GM21423 (cell line): ENCODE measurements around the gene TMED6.
"Not testable (repeated sequence)": the region's sequence is repeated elsewhere in the genome, so short reads cannot be mapped to it uniquely, and the experiment has no call there.

Experiments
- ATAC-seq: cut with Tn5 transposase; IDR thresholded peaks from one replicate; pipeline ENCODE4 v1.9.1; 2021; ENCODE audit warnings: mild to moderate bottlenecking, moderate library complexity; ENCODE audit not compliant: unreplicated experiment

TMED6 gene

DNA sequence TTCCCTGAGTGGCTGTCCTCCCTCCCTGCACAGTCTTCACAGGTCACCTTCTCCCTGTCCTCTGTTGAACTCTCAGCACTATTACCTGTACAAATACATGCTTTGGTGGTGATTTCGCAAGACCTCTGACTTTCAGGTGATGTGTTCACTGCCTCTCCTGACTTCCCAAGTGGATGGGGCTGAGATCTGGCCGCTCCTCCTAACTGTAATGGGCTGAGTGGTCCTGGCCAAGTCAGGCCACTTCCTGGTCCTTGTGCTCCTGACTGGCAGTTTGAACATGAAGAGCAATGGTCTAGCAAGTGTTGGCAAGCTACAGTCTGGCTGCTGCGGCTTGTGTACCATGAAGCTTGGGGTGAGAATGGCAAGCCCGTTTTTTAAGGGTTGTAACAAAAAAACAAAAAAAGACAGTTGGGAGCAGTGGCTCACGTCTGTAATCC, 11.7 kb upstream of the TMED6 start:
- ATAC-seq: no peak

DNA sequence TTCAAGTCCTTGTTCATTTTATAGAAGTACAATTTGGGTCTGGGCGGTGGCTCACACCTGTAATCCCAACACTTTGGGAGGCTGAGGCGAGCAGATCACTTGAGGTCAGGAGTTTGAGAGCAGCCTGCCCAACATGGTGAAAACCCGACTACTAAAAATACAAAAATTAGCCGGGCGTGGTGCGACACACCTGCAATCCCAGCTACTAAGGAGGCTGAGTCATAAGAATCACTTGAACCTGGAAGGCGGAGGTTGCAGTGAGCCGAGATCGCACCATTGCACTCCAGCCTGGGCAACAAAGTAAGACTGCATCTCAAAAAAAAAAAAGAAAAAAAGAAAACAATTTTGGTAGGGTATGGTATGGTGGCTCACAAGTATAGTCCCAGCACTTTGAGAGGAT, 8.5 kb upstream of the TMED6 start:
- not testable (repeated sequence) for ATAC-seq

DNA sequence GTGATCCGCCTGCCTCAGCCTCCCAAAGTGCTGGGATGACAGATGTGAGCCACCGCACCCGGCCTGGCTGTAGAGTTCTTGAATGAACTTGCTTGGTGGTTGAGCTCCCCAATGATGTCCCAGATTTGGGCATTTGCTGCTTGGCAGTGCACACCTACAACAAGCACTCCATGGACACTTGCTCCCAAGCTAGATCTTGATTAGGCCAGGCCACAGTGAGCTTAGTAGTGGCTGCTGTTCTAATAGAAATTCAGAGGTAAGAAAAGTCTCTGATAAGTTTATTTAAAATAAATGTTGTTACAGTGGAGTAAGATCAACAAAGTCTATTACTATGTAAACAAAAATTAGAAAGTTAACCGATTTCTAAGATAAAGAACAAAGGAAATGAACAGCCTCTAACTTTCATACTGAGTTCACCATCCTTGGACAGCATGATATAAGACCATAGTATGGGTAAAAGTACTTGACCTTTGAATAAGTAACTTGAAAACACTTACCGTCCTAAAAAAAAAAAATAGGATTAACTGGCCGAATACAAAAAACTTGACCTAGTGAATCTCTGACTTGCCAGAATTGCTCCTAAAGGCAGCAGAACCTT, 951 bp downstream of the TMED6 start:
- no peak for ATAC-seq

DNA sequence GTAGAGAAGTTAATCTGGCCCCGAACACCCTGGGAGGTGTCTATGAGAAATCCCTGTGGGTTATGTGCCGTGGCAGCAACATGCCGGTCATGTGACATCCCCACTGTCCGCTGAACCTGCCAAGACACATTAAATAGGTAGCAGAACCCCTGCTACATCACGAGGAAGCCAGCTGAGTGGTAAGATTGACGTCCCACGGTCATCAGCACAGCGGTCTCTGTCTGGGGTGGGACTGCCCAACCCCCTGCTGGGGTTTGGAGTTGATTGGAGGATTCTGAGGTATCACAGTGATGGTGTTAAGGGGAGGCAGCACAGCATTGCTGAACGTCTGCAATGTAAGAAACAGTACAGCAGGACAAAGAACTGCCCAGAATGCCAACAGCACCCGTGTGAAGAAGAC, 2.0 kb downstream of the TMED6 start:
- ATAC-seq: no peak

DNA sequence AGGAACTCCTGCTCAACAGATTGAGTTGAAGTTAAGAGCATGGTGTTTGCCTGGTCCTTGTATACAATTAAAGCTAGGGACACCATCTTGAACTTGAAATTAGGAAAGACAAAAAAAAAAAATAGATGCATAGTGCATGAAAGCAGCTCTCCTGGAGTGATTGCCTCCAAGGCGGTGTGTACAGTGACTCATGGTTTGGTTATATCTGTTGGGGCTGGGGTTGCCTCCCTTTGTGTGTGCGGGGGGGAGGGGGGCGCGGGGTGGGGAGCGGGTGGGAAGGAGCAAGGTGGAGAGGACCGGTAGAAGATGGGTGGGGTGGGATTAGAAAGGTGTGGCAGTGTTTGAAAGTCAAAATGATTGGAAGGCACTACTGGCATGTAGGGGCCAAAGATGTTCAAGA, 3.4 kb downstream of the TMED6 start:
- ATAC-seq: no peak

DNA sequence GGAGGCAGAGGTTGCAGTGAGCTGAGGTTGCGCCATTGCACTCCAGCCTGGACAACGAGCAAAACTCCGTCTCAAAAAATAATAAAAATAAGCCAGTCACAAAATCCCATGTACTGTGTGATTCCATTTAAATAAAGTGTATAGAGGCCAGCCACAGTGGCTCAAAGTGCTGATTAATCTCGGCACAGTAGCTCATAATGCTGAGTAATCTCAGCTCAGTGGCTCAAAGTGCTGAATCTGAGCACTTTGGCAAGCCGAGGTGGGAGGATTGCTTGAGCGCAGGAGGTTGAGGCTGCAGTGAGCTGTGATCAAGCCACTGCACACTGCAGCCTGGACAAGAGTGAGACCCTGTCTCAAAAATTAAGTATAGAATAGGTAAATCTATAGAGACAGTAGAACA, 4.9 kb downstream of the TMED6 start:
- ATAC-seq: no peak

DNA sequence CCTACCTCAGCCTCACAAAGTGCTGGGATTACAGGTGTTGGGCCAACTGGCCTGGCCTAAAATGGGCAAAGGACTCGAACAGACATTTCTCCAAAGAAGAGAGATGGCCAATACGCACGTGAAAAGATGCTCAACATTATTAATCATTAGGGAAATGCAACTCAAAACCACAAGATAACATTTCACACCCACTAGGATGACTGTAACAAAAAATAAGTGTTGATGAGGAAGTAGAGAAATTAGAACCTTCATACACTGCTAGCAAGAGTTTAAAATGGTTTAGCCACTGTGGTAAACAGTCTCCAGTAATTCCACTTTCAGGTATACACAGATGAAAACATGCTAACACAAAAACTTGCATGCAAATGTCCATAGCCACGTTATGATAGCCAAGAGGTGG, 5.7 kb downstream of the TMED6 start:
- no peak for ATAC-seq

DNA sequence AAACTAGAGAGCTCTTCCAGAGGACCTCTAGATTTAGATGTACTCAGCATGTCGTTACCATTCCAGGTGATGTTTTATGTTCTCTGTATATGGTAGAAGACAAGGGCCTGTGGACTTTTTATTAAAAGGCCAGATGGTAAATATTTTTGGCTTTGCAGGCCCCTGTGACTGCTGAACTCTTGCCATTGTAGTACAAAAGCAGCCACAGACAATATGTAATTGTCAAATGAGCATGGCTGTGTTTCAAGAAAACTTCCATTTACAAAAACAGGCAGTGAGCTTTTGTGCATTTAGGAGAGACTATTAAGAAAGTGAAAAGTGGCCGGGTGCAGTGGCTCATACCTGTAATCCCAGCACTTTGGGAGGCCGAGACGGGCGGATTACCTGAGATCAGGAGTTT, 7.4 kb downstream of the TMED6 start:
- ATAC-seq: no peak

DNA sequence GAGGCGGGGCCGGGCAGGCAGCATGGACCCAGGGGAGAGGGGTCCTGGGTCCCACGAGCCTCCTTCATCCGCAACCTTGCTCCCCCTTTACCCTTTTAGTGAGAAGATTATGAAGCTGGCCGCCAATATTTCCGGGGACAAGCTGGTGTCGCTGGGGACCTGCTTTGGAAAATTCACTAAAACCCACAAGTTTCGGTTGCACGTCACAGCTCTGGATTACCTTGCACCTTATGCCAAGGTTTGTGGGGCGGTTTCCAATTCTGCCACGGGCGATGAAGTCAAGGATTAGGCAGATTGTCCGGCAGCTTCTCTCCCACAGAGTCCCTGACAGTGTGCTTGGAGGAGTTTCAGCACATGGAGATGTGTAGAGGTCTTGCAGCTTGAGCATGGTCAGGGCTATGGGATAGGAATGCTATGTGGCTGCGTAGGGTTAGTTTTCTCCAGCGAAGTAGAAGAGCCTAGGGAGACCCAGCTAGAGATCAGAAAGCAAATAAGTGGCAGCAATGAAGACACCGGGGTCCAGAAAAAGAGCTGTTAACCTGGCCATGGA, 11.4 kb downstream of the TMED6 start:
- no peak for ATAC-seq

DNA sequence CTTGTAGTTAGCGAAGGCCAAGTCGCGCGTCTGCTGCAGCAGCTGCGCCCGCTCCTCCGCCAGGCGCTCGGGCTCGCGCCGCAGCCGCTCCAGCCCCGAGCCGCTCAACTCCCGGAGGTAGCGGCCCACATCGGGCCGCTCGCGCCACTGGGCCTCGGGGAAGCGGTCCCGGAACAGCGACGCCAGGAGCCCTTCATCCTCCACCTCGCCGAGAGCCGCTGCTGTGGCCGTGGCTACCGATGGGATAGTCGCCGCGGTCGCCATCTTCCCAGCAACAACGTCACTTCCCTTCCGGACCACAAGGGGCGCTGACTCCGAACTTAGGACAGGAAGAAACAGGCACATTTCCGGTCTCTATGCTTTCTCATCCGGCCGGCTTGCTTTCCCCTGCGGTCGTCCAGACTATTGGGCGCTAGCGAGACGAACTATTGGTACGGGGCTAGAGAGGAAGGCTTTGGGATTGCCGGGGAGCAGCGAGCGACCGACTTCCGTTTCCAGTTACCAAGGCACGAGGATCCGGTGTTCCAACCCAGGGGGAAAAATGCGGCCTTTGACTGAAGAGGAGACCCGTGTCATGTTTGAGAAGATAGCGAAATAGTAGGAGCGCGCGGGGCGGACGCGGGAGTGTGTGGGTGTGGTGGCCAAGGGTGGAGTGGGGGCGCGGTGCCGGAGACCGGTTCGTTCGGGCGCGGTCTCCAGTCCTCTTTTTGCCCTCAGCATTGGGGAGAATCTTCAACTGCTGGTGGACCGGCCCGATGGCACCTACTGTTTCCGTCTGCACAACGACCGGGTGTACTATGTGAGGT, 12.1 kb downstream of the TMED6 start, which contains the start of the genes COG8 and NIP7:
TSS of gene COG8 (minus strand) at position 276 of the 806 bp plus-strand sequence. CDS start at position 264, 12 bp downstream.
TSS of gene NIP7 (plus strand) at position 484 of the 806 bp plus-strand sequence. CDS start at position 542, 58 bp downstream.
- ATAC-seq: peak; percentile 94

DNA sequence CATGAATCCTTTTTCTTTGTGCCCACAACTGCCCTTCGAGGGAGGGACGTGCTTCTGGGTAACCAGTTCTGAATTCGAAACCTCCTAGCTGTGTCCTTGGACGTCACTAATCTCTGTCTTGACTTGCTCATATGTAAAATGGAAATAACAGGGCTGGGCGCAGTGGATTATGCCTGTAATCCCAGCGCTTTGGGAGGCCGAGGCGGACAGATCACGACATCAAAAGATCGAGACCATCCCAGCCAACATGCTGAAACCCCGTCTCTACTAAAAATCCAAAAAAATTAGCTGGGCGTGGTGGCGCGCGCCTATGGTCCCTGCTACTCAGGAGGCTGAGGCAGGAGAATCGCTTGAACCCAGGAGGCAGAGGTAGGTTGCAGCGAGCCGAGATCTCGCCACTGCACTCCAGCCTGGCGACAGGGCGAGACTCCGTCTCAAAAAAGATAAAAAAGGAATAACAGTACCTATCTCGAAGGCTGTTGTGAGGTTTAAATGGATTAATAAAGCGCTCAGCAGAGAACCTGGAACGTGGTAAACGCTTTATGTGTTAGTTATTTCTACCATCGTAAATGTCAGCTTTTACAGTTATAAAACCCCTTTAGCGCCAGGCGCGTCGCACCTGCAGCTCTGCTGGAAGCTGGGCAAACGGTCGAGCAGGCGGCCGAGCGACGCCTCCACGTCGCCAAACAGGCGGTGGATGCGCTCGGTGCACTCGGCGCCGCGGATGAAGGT, 12.9 kb downstream of the TMED6 start:
- ATAC-seq: no peak

DNA sequence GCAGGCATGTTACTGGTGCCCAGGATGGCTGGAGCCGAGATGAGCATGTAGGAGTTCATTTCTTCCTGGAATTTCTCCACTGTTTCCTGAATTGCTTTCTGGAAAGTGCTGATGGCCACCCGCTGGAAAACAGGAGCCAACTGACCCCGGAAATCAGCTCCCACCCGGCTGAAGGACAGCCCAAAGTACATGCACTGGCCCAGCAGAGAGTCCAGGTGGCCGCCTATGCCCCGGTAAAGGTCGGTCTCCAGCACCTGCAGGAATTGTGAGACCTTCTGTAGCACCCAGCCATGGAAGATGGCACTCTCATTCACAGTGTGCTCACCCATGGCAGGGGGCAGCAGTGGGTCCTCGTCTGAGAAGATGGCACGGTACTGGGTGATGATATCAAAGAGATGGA, 16.9 kb downstream of the TMED6 start:
- ATAC-seq: no peak

DNA sequence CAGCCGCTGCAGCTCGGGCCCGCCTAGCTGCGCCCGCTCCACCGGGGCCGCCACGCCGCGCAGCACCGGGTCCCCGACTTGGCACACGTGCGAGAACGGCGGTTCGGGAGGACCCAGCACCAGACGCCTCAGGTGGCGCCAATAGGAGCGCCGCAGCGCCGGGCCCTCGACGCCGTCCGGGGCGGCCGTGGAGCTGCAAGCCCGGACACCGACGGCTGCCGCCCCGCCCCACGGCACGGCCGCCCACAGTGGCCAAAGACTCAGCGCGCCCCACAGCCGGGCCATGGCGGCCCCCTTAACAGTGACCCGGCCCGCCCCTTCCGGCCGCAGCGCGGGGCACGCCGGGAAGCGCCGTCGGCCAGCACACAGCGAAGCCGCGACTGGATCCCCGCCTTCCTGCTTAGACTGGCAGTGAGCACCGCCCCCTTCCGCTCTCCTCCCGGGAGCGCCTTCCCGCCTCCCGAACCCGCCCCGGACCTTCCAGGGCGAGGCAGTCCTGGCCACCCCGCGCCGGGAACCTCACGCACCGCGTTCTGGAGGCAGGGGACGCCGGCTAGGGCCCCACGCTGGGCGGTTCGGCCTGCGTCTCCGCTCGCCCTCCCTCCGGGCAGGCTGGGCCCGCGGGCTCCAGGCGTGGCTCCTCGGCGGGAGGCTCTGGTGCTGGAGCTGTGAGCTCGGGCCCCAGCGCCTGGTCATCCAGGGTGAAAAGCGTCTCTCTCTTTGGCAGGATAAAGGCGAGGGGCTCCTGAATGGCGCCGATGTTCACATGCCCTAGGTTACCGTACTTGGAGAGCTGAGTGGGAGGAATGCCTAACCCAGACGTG, 21.1 kb downstream of the TMED6 start, which contains the start of gene PDF:
TSS of gene PDF (minus strand) at position 303 of the 824 bp plus-strand sequence. CDS start at position 285, 18 bp downstream.
- ATAC-seq: peak; percentile 91

DNA sequence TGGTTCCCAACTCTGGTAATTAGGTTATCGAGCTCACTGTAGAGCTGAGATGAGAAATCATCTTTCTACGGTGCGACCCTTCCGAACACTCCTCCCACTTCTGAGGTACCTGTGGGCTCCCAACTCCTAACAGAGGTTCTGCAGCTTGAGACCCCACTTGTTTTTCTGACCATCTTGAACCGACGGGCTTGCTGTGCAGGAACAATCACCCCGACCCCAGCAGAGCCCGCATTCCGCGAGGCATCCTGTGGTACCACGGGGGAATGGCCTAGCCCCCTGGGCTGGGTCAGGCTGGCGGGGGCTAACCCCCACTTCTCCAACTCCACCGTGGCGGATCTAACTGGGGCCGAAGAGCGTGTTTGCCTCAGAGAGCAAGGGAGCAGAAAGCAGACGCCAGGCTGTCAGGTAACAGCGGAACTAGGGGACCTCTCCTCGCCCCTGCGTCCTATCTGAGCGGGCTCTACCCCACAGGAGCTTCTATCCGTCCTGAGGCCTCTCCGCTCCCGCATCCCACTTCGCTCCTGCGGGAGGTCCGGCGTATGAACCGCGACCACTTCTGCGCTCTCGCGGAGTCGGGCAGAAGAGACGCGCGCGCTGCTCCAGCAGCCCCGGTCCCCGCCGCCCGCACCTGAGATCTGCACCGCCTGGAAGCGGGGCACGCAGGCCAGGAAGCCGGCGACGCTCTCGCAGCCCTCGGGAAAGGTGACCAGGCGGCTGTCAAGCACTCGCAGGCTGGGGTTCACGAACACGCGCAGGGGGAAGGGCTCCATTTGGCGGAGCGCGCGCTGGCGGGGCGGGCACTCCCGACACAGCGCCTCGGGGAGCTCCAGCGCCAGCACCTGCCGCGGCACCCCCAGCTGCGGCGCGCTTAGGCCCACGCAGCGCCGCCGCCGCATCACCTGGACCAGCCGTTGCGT, 22.0 kb downstream of the TMED6 start:
- ATAC-seq: peak; percentile 30

DNA sequence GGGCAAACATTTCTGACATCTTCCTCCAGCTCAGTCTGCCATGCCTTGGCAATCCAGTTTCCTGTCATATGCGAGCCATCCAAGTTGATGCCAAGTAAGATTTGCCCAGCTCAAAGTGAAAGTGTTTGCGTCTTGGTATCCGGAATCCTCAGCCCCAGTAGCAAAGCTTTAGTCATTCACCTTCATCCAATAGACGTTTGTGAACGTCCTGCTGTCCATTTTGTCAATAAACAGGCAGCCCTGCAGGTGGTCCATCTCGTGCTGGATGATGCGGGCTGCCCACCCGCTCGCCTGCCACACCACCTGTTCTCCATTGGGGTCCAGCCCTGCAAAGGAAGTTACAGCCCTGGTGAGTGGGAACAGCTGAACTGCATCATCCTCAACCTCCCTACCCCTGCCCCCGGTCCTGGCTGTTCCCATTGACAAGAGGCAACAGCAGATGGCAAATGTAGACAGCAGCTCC, 22.7 kb downstream of the TMED6 start:
- ATAC-seq: no peak

DNA sequence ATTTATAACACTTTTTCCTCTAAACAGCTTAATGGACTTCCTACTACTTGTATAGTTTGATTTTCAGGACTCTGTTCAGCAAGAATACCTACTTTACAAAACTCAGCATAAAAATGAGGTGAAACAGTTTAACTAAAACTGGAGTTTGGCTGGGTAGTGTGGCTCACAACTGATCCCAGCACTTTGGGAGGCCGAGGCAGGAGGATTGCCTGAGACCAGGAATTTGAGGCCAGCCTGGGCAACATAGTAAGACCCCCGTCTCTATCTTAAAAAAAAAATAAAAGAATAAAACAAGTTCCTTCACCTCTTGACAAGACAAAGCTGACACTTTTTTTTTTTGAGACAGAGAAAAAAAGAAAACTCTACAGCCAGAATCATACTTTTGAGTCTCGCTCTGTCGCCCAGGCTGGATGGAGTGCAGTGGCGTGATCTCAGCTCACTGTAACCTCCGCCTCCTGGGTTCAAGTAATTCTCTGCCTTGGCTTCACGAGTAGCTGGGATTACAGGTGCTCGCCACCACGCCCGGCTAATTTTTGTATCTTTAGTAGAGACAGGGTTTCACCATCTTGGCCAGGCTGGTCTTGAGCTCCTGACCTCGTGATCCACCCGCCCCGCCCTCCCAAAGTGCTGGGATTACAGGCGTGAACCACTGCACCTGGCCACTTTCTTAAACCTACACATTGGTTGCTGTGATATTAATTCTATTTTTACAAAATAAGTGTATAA, 23.8 kb downstream of the TMED6 start:
- ATAC-seq: no peak

DNA sequence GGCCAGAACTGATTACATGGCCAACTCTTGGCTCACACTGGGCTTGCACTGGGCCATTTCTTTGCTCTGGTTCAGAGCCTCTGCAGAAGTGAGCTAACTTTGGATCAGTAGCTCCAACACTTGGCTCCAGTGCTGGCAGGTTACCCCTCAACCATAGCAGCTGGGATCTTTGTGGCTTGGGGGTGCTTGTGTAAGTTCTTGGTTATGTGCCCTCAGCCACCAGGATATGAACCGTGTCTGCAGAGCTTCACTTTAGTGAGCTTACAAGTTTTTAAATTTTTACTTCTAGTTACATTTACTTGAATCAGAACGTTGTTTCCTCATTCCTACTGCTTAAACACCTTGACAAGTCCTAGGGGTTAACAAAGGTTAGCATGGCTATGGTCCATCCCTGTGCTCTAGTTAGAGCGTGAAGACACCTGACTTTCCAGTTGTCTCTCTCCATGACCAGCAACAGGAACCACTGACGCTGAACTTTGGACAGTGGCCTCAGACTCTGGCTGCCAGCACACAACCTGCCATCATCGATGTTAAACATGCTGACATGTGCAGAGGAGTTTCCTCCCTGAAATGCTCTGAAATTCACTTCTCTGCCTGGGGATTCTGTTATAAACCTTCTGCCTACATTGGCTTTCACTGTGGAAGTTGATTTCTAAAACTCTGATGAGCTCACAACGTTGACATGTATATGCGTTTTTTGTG, 25.3 kb downstream of the TMED6 start:
- ATAC-seq: no peak

DNA sequence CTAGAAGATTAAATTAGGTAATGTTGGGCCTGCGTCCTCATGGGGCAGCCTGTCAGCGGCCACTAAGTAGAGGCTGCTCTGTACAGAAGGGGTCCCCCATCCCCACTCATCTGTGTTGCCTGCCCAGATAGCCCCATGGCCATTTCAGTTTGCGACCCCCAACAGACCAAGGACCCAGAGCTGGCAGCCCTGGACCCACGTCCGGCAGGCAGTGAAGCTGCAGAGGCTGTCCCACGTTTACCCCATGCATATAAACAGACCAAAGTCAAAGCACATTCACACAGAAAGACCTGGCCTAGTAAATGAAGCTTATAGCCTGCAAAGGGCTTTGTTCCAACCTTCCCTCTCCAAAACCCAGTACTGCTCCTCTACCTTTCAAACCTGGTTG, 25.8 kb downstream of the TMED6 start:
- no peak for ATAC-seq
